Astrocyte of the cerebellum (primary cell): Measurements from ENCODE around the gene RFX3.

Experiments used
- DNase-seq: peaks from one replicate; pipeline ENCODE4 v3.0.0-alpha.2; 2011; ENCODE audit warnings: low read depth
- H3K4me3 ChIP-seq: 2 replicates; pipeline ENCODE4 v1.5.1; 2011; ENCODE audit warnings: mild to moderate bottlenecking, low read depth, low read length, moderate library complexity
- CTCF ChIP-seq: IDR thresholded peaks from 2 replicates; pipeline ENCODE4 v1.5.1; 2012; ENCODE audit warnings: low read length, low read depth, moderate library complexity, mild to moderate bottlenecking; ENCODE audit errors: missing control alignments
- in situ Hi-C: cut with HindIII; loops from 2 replicates; pipeline ENCODE4 v1.10.0; 2017; ENCODE audit warnings: low sequenced_read_pairs

RFX3 gene

GRCh38 chr9:3514786-3515185 lies 11.0 kb downstream of the RFX3 start:
- TF ChIP-seq CTCF, result no peak
- no peak for DNase-seq
- H3K4me3 ChIP-seq, result no peak overlapping the region
- in situ Hi-C loops, result no loop called here

GRCh38 chr9:3513265-3513818 lies 12.5 kb downstream of the RFX3 start:
- in situ Hi-C loops, result no loop called here
- no peak for DNase-seq
- H3K4me3 ChIP-seq, result no peak overlapping the region
- no peak for TF ChIP-seq CTCF

DNA sequence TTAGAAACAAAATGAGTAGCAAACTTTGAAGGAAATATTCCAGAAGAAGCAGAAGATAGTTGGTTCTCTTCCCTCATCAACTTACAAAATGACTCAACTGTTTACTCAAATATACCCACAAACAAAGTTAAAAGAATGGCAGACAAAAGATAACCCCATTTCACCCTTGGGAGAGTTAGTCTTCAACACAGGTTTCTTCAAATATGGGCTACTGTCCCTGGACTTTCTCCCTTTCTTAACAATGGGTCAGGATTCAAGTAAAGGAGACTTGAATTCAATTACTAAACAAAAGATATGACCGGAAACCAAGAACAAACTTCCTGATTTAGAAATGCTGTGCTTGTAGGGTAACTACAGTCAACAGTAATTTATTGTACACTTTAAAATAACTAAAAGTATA lies 14.2 kb downstream of the RFX3 start:
- in situ Hi-C loops, result no loop called here
- no peak for DNase-seq
- TF ChIP-seq CTCF, result no peak
- no peak overlapping the region for H3K4me3 ChIP-seq

GRCh38 chr9:3510796-3511195 lies 15.0 kb downstream of the RFX3 start:
- H3K4me3 ChIP-seq, result no peak overlapping the region
- TF ChIP-seq CTCF, result no peak
- no peak for DNase-seq
- in situ Hi-C loops, result no loop called here

DNA sequence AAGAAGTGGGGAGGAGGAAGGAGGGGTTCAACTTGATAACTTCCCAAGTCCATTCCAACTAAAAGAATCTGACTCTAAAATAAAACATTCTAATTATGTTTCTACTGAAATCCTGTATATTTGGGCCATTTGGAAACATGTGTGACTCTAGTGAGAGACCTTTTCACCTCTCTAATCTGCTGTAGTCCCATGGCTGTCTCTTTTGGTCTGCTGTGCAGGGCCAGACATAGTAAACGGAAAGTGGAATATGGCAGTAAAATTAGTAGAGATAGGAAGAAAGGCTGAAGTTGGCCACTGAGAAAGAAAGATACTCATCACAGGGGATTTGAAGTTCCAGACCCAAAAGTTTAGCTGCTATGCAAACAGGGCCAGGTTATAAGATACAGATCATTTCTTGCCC lies 15.9 kb downstream of the RFX3 start:
- in situ Hi-C loops, result no loop called here
- H3K4me3 ChIP-seq, result no peak overlapping the region
- no peak for DNase-seq
- TF ChIP-seq CTCF, result no peak

GRCh38 chr9:3508521-3509291 lies 17.1 kb downstream of the RFX3 start:
- peak overlapping the region; percentile 2 for H3K4me3 ChIP-seq
- in situ Hi-C loops, result no loop called here
- DNase-seq, result no peak
- no peak for TF ChIP-seq CTCF

- no peak for DNase-seq
- in situ Hi-C loops, result no loop called here
- TF ChIP-seq CTCF, result no peak
- no peak overlapping the region for H3K4me3 ChIP-seq
Observed at GRCh38 chr9:3508078-3508431, 17.7 kb downstream of the RFX3 start.
